HepG2 (cell line): ENCODE results near the gene BPIFB6.

Source experiments
- CTCF ChIP-seq: sonication (generic); formaldehyde crosslinking; IDR thresholded peaks from 2 replicates; pipeline ENCODE4 v1.5.0; 2020; ENCODE audit warnings: mild to moderate bottlenecking, missing genetic modification reagents, moderate library complexity
- JUN ChIP-seq: sonication (generic); formaldehyde crosslinking; IDR thresholded peaks from 2 replicates; pipeline ENCODE4 v1.4.0; 2020; ENCODE audit warnings: mild to moderate bottlenecking, missing genetic modification reagents
- MXD4 ChIP-seq: IDR thresholded peaks from 2 replicates; pipeline ENCODE4 v1.6.1; 2016; ENCODE audit warnings: mild to moderate bottlenecking, missing biosample characterization, missing genetic modification reagents
- POGZ ChIP-seq: sonication (generic); formaldehyde crosslinking; IDR thresholded peaks from 2 replicates; pipeline ENCODE4 v1.4.0; 2020; ENCODE audit warnings: mild to moderate bottlenecking, missing genetic modification reagents
- RELA ChIP-seq: sonication (generic); formaldehyde crosslinking; IDR thresholded peaks from 2 replicates; pipeline ENCODE4 v1.4.0; 2020; ENCODE audit warnings: missing genetic modification reagents
- SMARCC2 ChIP-seq: fragments of 450-650 bp; IDR thresholded peaks from 2 replicates; pipeline ENCODE4 v1.6.1; 2017; ENCODE audit warnings: antibody characterized with exemption, mild to moderate bottlenecking
- TCF7L2 ChIP-seq: IDR thresholded peaks from 2 replicates; pipeline ENCODE4 v1.6.1; 2011; ENCODE audit warnings: mild to moderate bottlenecking, low read depth, low read length, moderate library complexity
- ZSCAN12 ChIP-seq: sonication (generic); formaldehyde crosslinking; IDR thresholded peaks from 2 replicates; pipeline ENCODE4 v1.9.0; 2021; ENCODE audit warnings: mild to moderate bottlenecking, missing genetic modification reagents

GRCh38 chr20:32995802-32996201 is 35.6 kb upstream of the BPIFB6 start:
- no peak for TF ChIP-seq MXD4 (CRISPR knock-in tag)
- no peak for TF ChIP-seq RELA (CRISPR knock-in tag)
- no peak for TF ChIP-seq ZSCAN12 (CRISPR knock-in tag)
- peak; percentile 63 for TF ChIP-seq CTCF
- TF ChIP-seq JUN (CRISPR knock-in tag): no peak
- no peak for TF ChIP-seq TCF7L2
- no peak for TF ChIP-seq POGZ (CRISPR knock-in tag)
- no peak for TF ChIP-seq SMARCC2
